Right lobe of liver (tissue), 6 donors: ENCODE data around the gene ATP8B3. TPM values are rescaled to one million over a fixed set of nuclear protein-coding genes. Genes with fewer than 3 reads are reported as not detected.

Experiments
- ATAC-seq, 4 donors: fragments of 200-7000 bp; cut with Tn5 transposase; one replicate each; pipeline ENCODE4 v1.9.1; 2020; ENCODE audit warnings: mild to moderate bottlenecking in 4 of 4, moderate library complexity in 4 of 4
- DNase-seq, 3 donors: peaks; one replicate each; pipeline ENCODE4 v3.0.0-alpha.2; 2020
- H3K27ac ChIP-seq, 3 donors: fragments of 200-600 bp; one replicate each; pipeline ENCODE4 v1.8.0; 2022
- H3K27me3 ChIP-seq, 2 donors: fragments of 200-600 bp; one replicate each; pipeline ENCODE4 v1.8.0; 2022
- H3K36me3 ChIP-seq, 4 donors: fragments of 200-600 bp; sonication (generic) in 1 of 4; one replicate each; pipeline versions ENCODE4 v1.5.1 to v1.8.0; 2017 to 2022; ENCODE audit warnings: control low read depth in 1 of 4
- H3K4me1 ChIP-seq, 4 donors: fragments of 200-600 bp; sonication (generic) in 1 of 4; one replicate each; pipeline versions ENCODE4 v1.5.1 to v1.8.0; 2017 to 2022; ENCODE audit warnings: control low read depth in 1 of 4
- H3K4me3 ChIP-seq, 3 donors: fragments of 200-600 bp; one replicate each; pipeline ENCODE4 v1.8.0; 2022
- H3K9me3 ChIP-seq, 4 donors: fragments of 200-600 bp; sonication (generic) in 1 of 4; one replicate each; pipeline versions ENCODE4 v1.5.1 to v1.8.0; 2017 to 2022; ENCODE audit warnings: control low read depth in 1 of 4
- CTCF ChIP-seq, 4 donors: fragments of 200-600 bp in 3 of 4; fragments of 450-650 bp in 1 of 4; IDR thresholded peaks; one replicate each; pipeline versions ENCODE4 v1.5.1 to v1.8.0; 2016 to 2022; ENCODE audit warnings: antibody characterized with exemption in 4 of 4, mild to moderate bottlenecking in 2 of 4
- POLR2A ChIP-seq: fragments of 450-650 bp; IDR thresholded peaks from one replicate; pipeline ENCODE4 v1.6.1; 2017; ENCODE audit warnings: antibody characterized with exemption, mild to moderate bottlenecking
- WGBS: methylation state at CpG from one replicate; pipeline ENCODE4 v1.1.6; 2018; ENCODE audit warnings: low coverage, low lambda C conversion rate; ENCODE audit not compliant: insufficient coverage; ENCODE audit errors: missing lambda C conversion rate; 5-methylcytosine and 5-hydroxymethylcytosine counted together
- intact Hi-C, 2 donors: fragments of 100-400 bp; cut with DNase I; formaldehyde crosslinking; loops; one replicate each; pipeline versions ENCODE4 v1.11.2 to v1.14.1; 2022
- total RNA-seq, 6 experiments: library from RNA; depleted of rRNA in 2 of 6; stranded (reverse); fragments of >200 nt in 2 of 6; fragmentation: NEBNext Ultra II Directional in 3 of 6; extraction: Animal tissue kit (Norgen Biotek cat#: 25700) in 3 of 6; gene quantifications; one replicate each; pipeline versions ENCODE4 v1.1.0 to v1.2.4, GENCODE V29; 2016 to 2023
- donor health status: DM: no; HTN: yes; CAD: no.
- donor health status: DM: no; HTN: no; CAD: no.
- donor health status: DM: no; HTN: no; CAD: no.
- donor health status: DM: no; HTN: yes; CAD: no.
- donor health status: DM: no; HTN: yes; CAD: no.

The ATP8B3 gene
- total RNA-seq, 6 experiments from 2014 or later, result 0.86 to 5.7 (median 3.1) TPM

GRCh38 chr19:1854542-1855039, 42.5 kb upstream of the ATP8B3 start:
- Histone ChIP-seq H3K9me3 (no peaks in the 10 kb centered on the region), H3K4me3 (no peak overlapping the region), H3K27ac (peak overlapping the region; percentile 40 to 53 (median 46)), H3K27me3 (no peaks in the 10 kb centered on the region), H3K4me1 (peaks cover 0 to 43% (median 10%) of the 10 kb centered on the region in 4 donors), H3K36me3 (no peaks in the 10 kb centered on the region)
- intact Hi-C loops, result no loop called here
- TF ChIP-seq POLR2A, result no peak
- no peak for TF ChIP-seq CTCF (IDR thresholded peaks at IDR 0.05)
- no peak for ATAC-seq
- 47% methylated on average over 11 of the region's 37 CpGs for WGBS
- peak in 2 of 3 donors; percentile 59 to 65 for DNase-seq

- no peak overlapping the region for H3K4me3 ChIP-seq
- WGBS, result no CpG with 5 or more reads among the region's 16 CpGs
- peaks cover 0 to 38% (median 9%) of the 10 kb centered on the region in 4 donors for H3K4me1 ChIP-seq
- no peaks in the 10 kb centered on the region for H3K9me3 ChIP-seq
- H3K36me3 ChIP-seq, result no peaks in the 10 kb centered on the region
- no peak for DNase-seq
- no peak for TF ChIP-seq POLR2A
- TF ChIP-seq CTCF (IDR thresholded peaks at IDR 0.05), result no peak
- H3K27me3 ChIP-seq, result no peaks in the 10 kb centered on the region
- no peak overlapping the region for H3K27ac ChIP-seq
- ATAC-seq, result no peak
- intact Hi-C loops, result no loop called here
These were observed 42.0 kb upstream of the ATP8B3 start for GRCh38 chr19:1854039-1854541.

GRCh38 chr19:1853295-1854038, 41.4 kb upstream of the ATP8B3 start:
- no peaks in the 10 kb centered on the region for H3K9me3 ChIP-seq
- peak; percentile 91 to 97 (median 96) for TF ChIP-seq CTCF (IDR thresholded peaks at IDR 0.05)
- no peak for TF ChIP-seq POLR2A
- DNase-seq (peak; percentile 82 to 90 (median 88)), ATAC-seq (peak; percentile 43 to 65 (median 58))
- intact Hi-C loops, result no loop called here
- H3K27ac ChIP-seq, result no peak overlapping the region
- WGBS, result 9% methylated on average over 8 of the region's 27 CpGs
- peaks cover 0 to 32% (median 9%) of the 10 kb centered on the region in 4 donors for H3K4me1 ChIP-seq
- no peaks in the 10 kb centered on the region for H3K36me3 ChIP-seq
- H3K27me3 ChIP-seq, result no peaks in the 10 kb centered on the region
- no peak overlapping the region for H3K4me3 ChIP-seq

GRCh38 chr19:1852581-1853128, 40.6 kb upstream of the ATP8B3 start:
- Histone ChIP-seq H3K36me3 (no peaks in the 10 kb centered on the region), H3K27me3 (no peaks in the 10 kb centered on the region), H3K27ac (no peak overlapping the region), H3K4me3 (no peak overlapping the region), H3K9me3 (no peaks in the 10 kb centered on the region), H3K4me1 (peaks cover 0 to 25% (median 8%) of the 10 kb centered on the region in 4 donors)
- DNase-seq, result peak in 2 of 3 donors; percentile 24 to 54
- no peak for TF ChIP-seq POLR2A
- TF ChIP-seq CTCF (IDR thresholded peaks at IDR 0.05), result no peak
- 80% methylated on average over 2 of the region's 9 CpGs for WGBS
- intact Hi-C loops, result no loop called here
- no peak for ATAC-seq
